ENCODE data around the gene NR1H2.
"Not testable (repeated sequence)": the region's sequence is repeated elsewhere in the genome, so short reads cannot be mapped to it uniquely, and the experiment has no call there.

NR1H2 gene

GRCh38 chr19:50347089-50347581 is 29.1 kb upstream of the NR1H2 start:
- not testable (repeated sequence) for DNase-seq

- DNase-seq: no peak
These were observed 26.8 kb upstream of the NR1H2 start for GRCh38 chr19:50349277-50350057.

- DNase-seq: no peak
These were observed 24.0 kb upstream of the NR1H2 start for GRCh38 chr19:50352242-50352641.

GRCh38 chr19:50353487-50353880 is 22.8 kb upstream of the NR1H2 start:
- DNase-seq: not testable (repeated sequence)

- DNase-seq: no peak
These were observed 19.5 kb upstream of the NR1H2 start for GRCh38 chr19:50356691-50357177.

- DNase-seq: peak; percentile 51
These were observed 18.8 kb upstream of the NR1H2 start for GRCh38 chr19:50357178-50358100.

- no peak for DNase-seq
These were observed 17.6 kb upstream of the NR1H2 start for GRCh38 chr19:50358483-50359327.

GRCh38 chr19:50359328-50359818 is 16.9 kb upstream of the NR1H2 start:
- DNase-seq: no peak

GRCh38 chr19:50361290-50362029 is 14.8 kb upstream of the NR1H2 start:
- DNase-seq: no peak

GRCh38 chr19:50362030-50362412 is 14.2 kb upstream of the NR1H2 start:
- no peak for DNase-seq

- no peak for DNase-seq
These were observed 13.4 kb upstream of the NR1H2 start for GRCh38 chr19:50362656-50363424.

- DNase-seq: no peak
These were observed 10.6 kb upstream of the NR1H2 start, which contains the start of gene NAPSA for GRCh38 chr19:50365434-50366306. Gene NAPSA, minus strand, starts transcription at chr19:50365639. Its CDS starts 18 bp downstream, at chr19:50365621.

GRCh38 chr19:50368649-50369570 is 7.3 kb upstream of the NR1H2 start:
- peak; percentile 58 for DNase-seq

- DNase-seq: no peak
These were observed 4.3 kb upstream of the NR1H2 start for GRCh38 chr19:50371914-50372475.

- peak; percentile 38 for DNase-seq
These were observed 799 bp downstream of the NR1H2 start for GRCh38 chr19:50377051-50377461.

- no peak for DNase-seq
These were observed 1.3 kb downstream of the NR1H2 start for GRCh38 chr19:50377517-50377916.

GRCh38 chr19:50378169-50378862 is 2.1 kb downstream of the NR1H2 start:
- no peak for DNase-seq

GRCh38 chr19:50378863-50379236 is 2.6 kb downstream of the NR1H2 start:
- DNase-seq: no peak
